Fibroblast of lung (primary cell): Measurements from ENCODE around the gene FNTB.
"Not testable (repeated sequence)": the region's sequence is repeated elsewhere in the genome, so short reads cannot be mapped to it uniquely, and the experiment has no call there.

ENCODE experiments used
- CTCF ChIP-seq, 2 donors: IDR thresholded peaks in 1 of 2; conservative IDR thresholded peaks in 1 of 2; 1 replicate in 1 of 2; 2 replicates in 1 of 2; pipeline ENCODE4 v1.5.1; 2011 to 2012; ENCODE audit warnings: low read length in 2 of 2, control low read depth in 1 of 2, inconsistent platforms in 1 of 2, low read depth in 1 of 2, mild to moderate bottlenecking in 1 of 2
- EZH2 ChIP-seq: IDR thresholded peaks from 2 replicates; pipeline ENCODE4 v1.5.1; 2012; ENCODE audit warnings: low read length, control low read depth, mild to moderate bottlenecking; ENCODE audit errors: missing control alignments

GRCh38 chr14:65031321-65031720 is 44.6 kb downstream of the FNTB start:
- TF ChIP-seq CTCF (conservative IDR thresholded peaks at IDR 0.05 in 1 of 2, IDR thresholded peaks at IDR 0.05 in 1 of 2; ENCODE audit: low read depth in 1 of 2, low read length in 2 of 2); EZH2: not testable (repeated sequence)
